Endothelial cell (in vitro differentiated cells): Measurements from ENCODE around the gene PET100. TPM values are rescaled to one million over a fixed set of nuclear protein-coding genes. Genes with fewer than 3 reads are reported as not detected.
A peak's percentile ranks its signal among the peaks of the same experiment; 100 is the strongest.

Experiments used
- DNase-seq: peaks from one replicate; pipeline ENCODE4 v3.0.0; 2021; ENCODE audit warnings: low spot score
- H3K27ac Mint-ChIP-seq: one replicate; pipeline ENCODE4 v1.8.0; 2021; ENCODE audit warnings: mixed read lengths, inconsistent platforms; ENCODE audit not compliant: unreplicated experiment
- H3K27me3 Mint-ChIP-seq: one replicate; pipeline ENCODE4 v1.8.0; 2021; ENCODE audit warnings: mild to moderate bottlenecking, moderate library complexity, mixed read lengths, inconsistent platforms; ENCODE audit not compliant: unreplicated experiment
- H3K36me3 Mint-ChIP-seq: one replicate; pipeline ENCODE4 v1.8.0; 2021; ENCODE audit warnings: mild to moderate bottlenecking, low read depth, mixed read lengths, inconsistent platforms; ENCODE audit not compliant: unreplicated experiment
- H3K4me1 Mint-ChIP-seq: one replicate; pipeline ENCODE4 v1.8.0; 2021; ENCODE audit warnings: mild to moderate bottlenecking, mixed read lengths, inconsistent platforms; ENCODE audit not compliant: unreplicated experiment
- H3K4me3 Mint-ChIP-seq: one replicate; pipeline ENCODE4 v1.8.0; 2021; ENCODE audit warnings: mild to moderate bottlenecking, mixed read lengths, inconsistent platforms; ENCODE audit not compliant: unreplicated experiment
- H3K9me3 Mint-ChIP-seq: one replicate; pipeline ENCODE4 v1.8.0; 2021; ENCODE audit warnings: mixed read lengths, inconsistent platforms; ENCODE audit not compliant: unreplicated experiment
- CTCF ChIP-seq: fragments of 200-600 bp; sonication (generic); IDR thresholded peaks from one replicate; pipeline ENCODE4 v1.5.0; 2021; ENCODE audit warnings: antibody characterized with exemption; ENCODE audit not compliant: unreplicated experiment
- total RNA-seq: library from RNA; stranded (reverse); fragmentation: NEBNext Ultra II Directional; extraction: Animal tissue kit (Norgen Biotek cat#: 25700); gene quantifications from one replicate; pipeline ENCODE4 v1.2.1, GENCODE V29; 2021; ENCODE audit not compliant: unreplicated experiment

The PET100 gene
- total RNA-seq, 1 donor from 2014 or later = 122 TPM

DNA sequence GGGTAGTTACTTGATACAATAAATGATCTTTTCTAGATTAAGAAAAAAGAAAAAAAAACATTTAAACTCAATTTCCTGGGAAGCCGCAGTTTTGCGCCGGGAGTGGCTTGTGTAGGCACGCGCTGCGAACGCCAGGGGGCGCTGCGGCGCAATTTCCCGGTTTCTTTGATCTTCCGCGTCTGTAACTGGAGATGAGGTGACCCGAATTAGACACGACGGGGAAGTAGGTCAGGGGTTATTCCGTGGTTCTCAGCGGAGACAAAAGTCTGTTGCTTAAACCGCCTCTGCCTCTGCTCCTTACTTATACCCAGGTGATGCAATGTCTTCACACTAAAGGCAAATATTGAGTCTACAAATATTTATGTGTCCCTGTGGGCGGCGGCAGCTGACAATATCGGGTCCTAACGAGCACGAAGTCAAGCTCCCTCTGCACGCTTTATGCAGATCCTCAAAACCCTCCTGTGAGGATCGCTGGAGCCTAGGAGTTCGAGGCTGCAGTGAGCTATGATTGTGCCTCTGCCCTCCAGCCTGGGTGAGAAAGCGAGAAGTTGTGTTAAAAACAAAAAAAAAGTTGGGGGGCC lies 22.6 kb downstream of the PET100 start:
- Mint-ChIP-seq H3K4me3 (no peak overlapping the region), H3K4me1 (peaks cover 2% of the 10 kb centered on the region), H3K9me3 (no peaks in the 10 kb centered on the region), H3K27ac (no peak overlapping the region), H3K27me3 (peaks cover 9% of the 10 kb centered on the region), H3K36me3 (no peaks in the 10 kb centered on the region)
- TF ChIP-seq CTCF = peak; percentile 98
- DNase-seq = peak; percentile 87

DNA sequence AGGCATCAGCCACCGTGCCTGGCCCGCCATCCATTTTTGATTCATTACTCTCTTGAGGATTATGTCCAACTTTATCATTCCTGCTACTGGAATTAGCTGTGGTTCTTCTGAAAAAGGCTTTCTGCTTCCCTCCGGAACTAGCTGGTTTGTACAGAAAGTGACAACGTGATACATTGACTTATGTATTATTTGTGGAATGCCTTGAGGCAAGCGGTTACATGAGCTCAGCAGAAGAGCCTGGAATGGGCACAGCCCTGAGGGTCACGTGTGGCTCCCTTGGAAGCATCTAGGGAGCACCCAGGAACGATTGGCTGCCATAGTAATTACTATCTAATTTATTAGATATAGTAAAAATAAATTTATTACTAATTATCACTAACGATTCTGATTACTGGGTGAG lies 24.8 kb downstream of the PET100 start:
- Mint-ChIP-seq H3K4me1 (peaks cover 2% of the 10 kb centered on the region), H3K9me3 (no peaks in the 10 kb centered on the region), H3K4me3 (no peak overlapping the region), H3K36me3 (no peaks in the 10 kb centered on the region), H3K27ac (no peak overlapping the region), H3K27me3 (peaks cover 4% of the 10 kb centered on the region)
- TF ChIP-seq CTCF = no peak
- DNase-seq = no peak

GRCh38 chr19:7655581-7655980 lies 26.0 kb downstream of the PET100 start:
- no peak overlapping the region for H3K4me3 Mint-ChIP-seq
- DNase-seq = no peak
- H3K27me3 Mint-ChIP-seq = peaks cover 4% of the 10 kb centered on the region
- no peak overlapping the region for H3K27ac Mint-ChIP-seq
- H3K9me3 Mint-ChIP-seq = no peaks in the 10 kb centered on the region
- H3K4me1 Mint-ChIP-seq = peaks cover 2% of the 10 kb centered on the region
- TF ChIP-seq CTCF = no peak
- H3K36me3 Mint-ChIP-seq = no peaks in the 10 kb centered on the region

GRCh38 chr19:7657131-7657751 lies 27.6 kb downstream of the PET100 start:
- peaks cover 7% of the 10 kb centered on the region for H3K27me3 Mint-ChIP-seq
- no peak overlapping the region for H3K4me3 Mint-ChIP-seq
- TF ChIP-seq CTCF = no peak

DNA sequence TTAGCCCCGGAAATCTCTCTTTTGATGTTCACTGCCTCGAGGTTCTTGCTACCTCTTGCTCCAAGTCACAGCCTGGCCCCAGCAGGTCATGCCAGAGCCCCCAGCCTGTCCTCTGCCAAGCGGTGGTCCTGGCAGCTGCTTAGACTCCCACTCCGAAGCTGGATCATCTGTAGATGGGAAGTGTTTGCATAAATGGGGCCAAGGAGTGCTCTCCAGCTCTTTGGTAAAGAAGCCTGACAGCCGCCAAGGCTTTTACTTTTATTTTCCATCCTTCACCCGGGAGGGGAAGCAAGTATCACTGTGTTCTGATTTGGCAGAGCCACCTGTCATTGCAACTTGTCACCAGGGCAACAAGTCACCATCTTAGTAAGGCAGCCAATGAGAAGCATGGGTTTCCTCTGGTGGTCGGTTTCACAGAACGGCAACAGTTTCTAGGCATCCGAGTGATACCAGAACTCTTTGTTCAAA lies 28.7 kb downstream of the PET100 start:
- DNase-seq = no peak
- Mint-ChIP-seq H3K4me1 (peaks cover 2% of the 10 kb centered on the region), H3K9me3 (no peaks in the 10 kb centered on the region), H3K27me3 (peaks cover 7% of the 10 kb centered on the region), H3K4me3 (no peak overlapping the region), H3K27ac (no peak overlapping the region), H3K36me3 (no peaks in the 10 kb centered on the region)
- TF ChIP-seq CTCF = no peak

More at GRCh38 chr19:7657131-7657751, 27.6 kb downstream of the PET100 start:
- H3K4me1 Mint-ChIP-seq = peaks cover 2% of the 10 kb centered on the region
- H3K27ac Mint-ChIP-seq = no peak overlapping the region
- no peak for DNase-seq
- no peaks in the 10 kb centered on the region for H3K36me3 Mint-ChIP-seq
- no peaks in the 10 kb centered on the region for H3K9me3 Mint-ChIP-seq
